Ectodermal cell (in vitro differentiated cells): ENCODE results near the gene DAB1.

Experiments used
- H3K27ac ChIP-seq: 2 replicates; pipeline ENCODE4 v1.7.0; 2013; ENCODE audit warnings: mild to moderate bottlenecking, low read depth, low read length; ENCODE audit not compliant: insufficient read depth, poor library complexity, severe bottlenecking
- H3K27me3 ChIP-seq: 2 replicates; pipeline ENCODE4 v1.7.0; 2013; ENCODE audit warnings: mild to moderate bottlenecking, low read length; ENCODE audit not compliant: insufficient read depth, control insufficient read depth, poor library complexity, severe bottlenecking
- H3K36me3 ChIP-seq: one replicate; pipeline ENCODE4 v1.7.0; 2013; ENCODE audit warnings: low read length; ENCODE audit not compliant: control insufficient read depth, insufficient read depth
- H3K4me1 ChIP-seq: one replicate; pipeline ENCODE4 v1.7.0; 2013; ENCODE audit warnings: low read length; ENCODE audit not compliant: control insufficient read depth, insufficient read depth
- H3K4me3 ChIP-seq: 2 replicates; pipeline ENCODE4 v1.7.0; 2013; ENCODE audit warnings: low read depth, low read length, control low read depth; ENCODE audit not compliant: insufficient read depth
- H3K9me3 ChIP-seq: 2 replicates; pipeline ENCODE4 v1.7.0; 2013; ENCODE audit warnings: mild to moderate bottlenecking, low read length, moderate library complexity; ENCODE audit not compliant: control insufficient read depth
- WGBS, 2 experiments: methylation state at CpG; one replicate each; pipeline ENCODE4 v1.1.7; 2013; ENCODE audit warnings: missing lambda C conversion rate in 2 of 2; 5-methylcytosine and 5-hydroxymethylcytosine counted together

The DAB1 gene

GRCh38 chr1:57204091-57204490 lies 219.8 kb downstream of the DAB1 start:
- no peak overlapping the region for H3K4me3 ChIP-seq
- H3K27ac ChIP-seq, result no peak overlapping the region
- no peaks in the 10 kb centered on the region for H3K36me3 ChIP-seq
- 93 to 100% methylated on average over 2 of the region's 3 CpGs for WGBS, 2 experiments
- no peaks in the 10 kb centered on the region for H3K27me3 ChIP-seq
- no peaks in the 10 kb centered on the region for H3K9me3 ChIP-seq
- H3K4me1 ChIP-seq, result peaks cover 23% of the 10 kb centered on the region

DNA sequence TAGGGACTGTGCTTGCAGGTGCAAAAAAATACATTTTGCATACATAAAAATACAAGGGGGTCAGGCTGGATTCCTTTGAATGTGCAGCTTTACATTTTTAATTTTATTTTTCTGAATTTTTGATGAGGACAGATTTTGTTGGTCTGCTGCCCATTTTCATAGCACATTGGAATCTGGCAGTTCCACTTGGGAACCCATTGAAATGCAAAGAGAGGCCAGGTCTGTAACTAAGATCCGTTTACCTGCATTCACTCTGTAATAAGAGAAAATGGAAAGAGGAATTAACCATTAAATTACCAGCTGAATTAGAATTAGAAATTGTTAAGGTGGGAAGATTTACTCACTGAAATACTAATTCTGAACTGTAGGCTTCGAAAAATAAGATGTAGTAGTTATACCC lies 221.6 kb downstream of the DAB1 start:
- no peak overlapping the region for H3K27ac ChIP-seq
- no peaks in the 10 kb centered on the region for H3K9me3 ChIP-seq
- H3K4me3 ChIP-seq, result no peak overlapping the region
- H3K4me1 ChIP-seq, result peaks cover 23% of the 10 kb centered on the region
- WGBS, 2 experiments, result 65 to 75% methylated on average over 1 to 2 of the region's 2 CpGs
- H3K27me3 ChIP-seq, result no peaks in the 10 kb centered on the region
- no peaks in the 10 kb centered on the region for H3K36me3 ChIP-seq

DNA sequence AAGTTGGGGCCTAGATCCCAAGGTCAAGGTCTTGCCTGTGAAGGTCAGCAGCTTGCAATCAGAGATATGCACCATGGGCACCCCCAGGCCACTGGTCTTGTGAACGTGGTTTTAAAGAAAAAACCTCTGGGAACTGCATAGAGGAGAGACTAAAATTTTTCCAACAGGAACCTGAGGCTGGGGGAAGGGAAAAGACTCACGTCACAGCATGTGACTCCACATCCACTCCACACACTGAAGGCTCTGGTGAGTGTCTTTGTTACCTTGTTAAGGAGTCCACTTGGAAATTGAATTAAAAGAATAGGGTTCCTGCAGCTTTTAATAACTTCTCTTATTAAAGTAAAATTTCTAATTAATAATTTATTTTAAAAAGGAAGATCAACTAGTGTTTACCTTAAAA lies 224.9 kb downstream of the DAB1 start:
- no peaks in the 10 kb centered on the region for H3K9me3 ChIP-seq
- peaks cover 2% of the 10 kb centered on the region for H3K4me1 ChIP-seq
- H3K36me3 ChIP-seq, result no peaks in the 10 kb centered on the region
- H3K27me3 ChIP-seq, result no peaks in the 10 kb centered on the region
- H3K4me3 ChIP-seq, result no peak overlapping the region
- H3K27ac ChIP-seq, result no peak overlapping the region
- WGBS, 2 experiments, result 27 to 64% methylated on average over 1 to 2 of the region's 2 CpGs

DNA sequence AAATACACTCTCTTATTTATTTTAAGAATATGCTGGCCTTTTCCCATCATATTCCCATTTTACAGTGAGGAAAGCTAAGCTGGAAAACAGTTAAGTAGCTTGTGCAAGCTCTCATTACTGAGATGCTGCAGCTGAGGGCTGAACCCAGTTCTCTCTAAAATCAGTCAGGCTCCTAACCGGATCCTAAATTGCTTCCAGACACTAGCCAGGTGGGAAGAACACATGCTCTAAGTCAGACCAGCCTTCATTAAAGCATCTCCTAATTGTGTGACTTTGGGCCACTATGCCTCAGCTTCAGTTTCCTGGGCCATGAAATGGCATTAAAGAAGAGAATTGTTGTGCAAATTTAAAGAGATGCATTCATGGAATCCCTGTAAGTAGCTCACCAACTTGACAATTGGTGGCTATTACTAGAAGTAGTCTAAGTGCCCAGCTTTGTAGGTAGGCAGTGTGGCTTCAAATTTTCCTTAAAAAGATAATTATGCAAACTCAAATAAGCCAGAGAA lies 228.4 kb downstream of the DAB1 start:
- no peaks in the 10 kb centered on the region for H3K36me3 ChIP-seq
- 57 to 81% methylated on average over 1 of the region's 1 CpG for WGBS, 2 experiments
- H3K4me1 ChIP-seq, result peaks cover 2% of the 10 kb centered on the region
- H3K9me3 ChIP-seq, result no peaks in the 10 kb centered on the region
- H3K4me3 ChIP-seq, result no peak overlapping the region
- no peak overlapping the region for H3K27ac ChIP-seq
- H3K27me3 ChIP-seq, result no peaks in the 10 kb centered on the region

DNA sequence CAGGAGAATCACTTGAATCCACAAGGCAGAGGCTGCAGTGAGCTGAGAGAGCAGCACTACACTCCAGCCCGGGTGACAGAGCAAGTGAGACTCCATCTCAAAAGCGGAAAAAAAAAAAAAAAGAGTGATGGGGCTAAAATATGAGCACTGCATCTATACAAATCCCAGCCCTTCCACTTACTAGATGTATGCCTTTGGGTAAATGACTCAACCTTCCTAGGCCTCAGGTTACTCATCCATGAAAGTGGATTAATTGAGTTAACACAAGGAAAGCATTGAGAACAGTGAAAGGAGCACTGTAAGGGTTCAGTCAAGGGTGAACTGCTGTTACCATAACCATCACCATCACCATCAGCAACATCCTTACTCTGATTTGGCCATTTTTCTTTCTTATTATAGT lies 231.6 kb downstream of the DAB1 start:
- no peaks in the 10 kb centered on the region for H3K36me3 ChIP-seq
- H3K4me1 ChIP-seq, result peaks cover 2% of the 10 kb centered on the region
- 81 to 86% methylated on average over 2 of the region's 2 CpGs for WGBS, 2 experiments
- no peak overlapping the region for H3K4me3 ChIP-seq
- H3K9me3 ChIP-seq, result no peaks in the 10 kb centered on the region
- no peaks in the 10 kb centered on the region for H3K27me3 ChIP-seq
- H3K27ac ChIP-seq, result no peak overlapping the region

DNA sequence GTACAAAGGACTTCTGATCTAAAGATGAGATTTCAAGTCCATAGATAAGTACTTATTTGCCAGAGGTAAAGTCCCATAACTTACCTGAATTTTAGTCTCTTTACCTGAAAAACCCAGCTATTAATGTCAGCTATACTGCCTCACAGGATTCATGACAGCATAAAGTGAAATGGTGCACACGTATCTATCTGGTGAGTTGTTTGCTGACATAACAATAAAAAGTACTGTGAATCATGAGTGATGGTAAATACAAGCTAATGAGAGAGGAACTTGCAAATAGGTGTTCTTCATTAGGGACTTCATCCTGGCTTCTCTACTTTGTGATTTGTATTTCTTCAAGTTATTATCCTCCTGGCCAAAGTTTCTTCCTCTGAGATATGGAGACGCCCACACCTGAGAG lies 233.0 kb downstream of the DAB1 start:
- H3K27me3 ChIP-seq, result no peaks in the 10 kb centered on the region
- 95 to 96% methylated on average over 1 to 2 of the region's 2 CpGs for WGBS, 2 experiments
- no peaks in the 10 kb centered on the region for H3K9me3 ChIP-seq
- H3K4me3 ChIP-seq, result no peak overlapping the region
- no peak overlapping the region for H3K27ac ChIP-seq
- peaks cover 2% of the 10 kb centered on the region for H3K4me1 ChIP-seq
- no peaks in the 10 kb centered on the region for H3K36me3 ChIP-seq

DNA sequence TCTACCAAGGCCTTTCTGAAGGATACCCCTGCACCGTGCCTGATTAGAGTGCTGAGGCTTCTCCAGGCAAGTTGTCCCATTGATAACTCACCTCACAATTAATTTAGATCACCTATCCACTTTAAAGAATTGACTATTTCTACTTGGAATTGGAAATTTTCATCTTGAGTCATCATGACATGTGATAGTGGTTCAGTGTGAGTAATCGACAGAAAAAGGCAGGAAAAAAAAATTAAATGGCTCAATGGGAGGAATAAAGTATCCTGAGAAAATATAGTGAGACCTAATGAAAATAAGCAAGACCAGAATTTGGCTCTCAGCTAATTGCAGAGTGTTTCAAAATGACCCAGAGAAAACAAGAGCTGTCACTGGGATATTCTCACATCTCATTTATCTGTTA lies 235.7 kb downstream of the DAB1 start:
- no peak overlapping the region for H3K27ac ChIP-seq
- H3K36me3 ChIP-seq, result no peaks in the 10 kb centered on the region
- no peak overlapping the region for H3K4me3 ChIP-seq
- H3K4me1 ChIP-seq, result no peaks in the 10 kb centered on the region
- H3K9me3 ChIP-seq, result no peaks in the 10 kb centered on the region
- WGBS, 2 experiments, result 94 to 96% methylated on average over 2 of the region's 2 CpGs
- no peaks in the 10 kb centered on the region for H3K27me3 ChIP-seq

GRCh38 chr1:57186455-57186854 lies 237.4 kb downstream of the DAB1 start:
- 87 to 100% methylated on average over 3 of the region's 3 CpGs for WGBS, 2 experiments
- H3K27me3 ChIP-seq, result no peaks in the 10 kb centered on the region
- H3K27ac ChIP-seq, result no peak overlapping the region
- no peaks in the 10 kb centered on the region for H3K36me3 ChIP-seq
- H3K4me3 ChIP-seq, result no peak overlapping the region
- no peaks in the 10 kb centered on the region for H3K4me1 ChIP-seq
- no peaks in the 10 kb centered on the region for H3K9me3 ChIP-seq

DNA sequence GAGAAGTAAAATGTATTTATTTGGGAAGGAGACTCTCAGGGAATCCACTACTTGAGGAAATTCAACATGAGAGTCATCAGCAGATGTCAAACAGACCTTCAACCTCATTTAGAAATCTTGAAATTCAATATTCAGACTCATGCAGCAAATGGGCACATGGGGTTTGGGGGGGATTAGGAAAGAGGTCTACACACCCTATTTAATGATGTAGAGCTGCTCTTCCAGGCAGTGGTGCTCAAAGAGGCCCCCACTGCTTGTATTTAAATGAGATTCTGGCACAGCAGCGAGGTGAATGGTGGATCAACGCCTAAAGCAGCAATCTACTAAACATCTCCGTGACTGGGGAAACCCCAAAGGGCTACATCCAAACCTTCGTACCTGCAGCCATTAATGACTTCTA lies 244.9 kb downstream of the DAB1 start:
- no peaks in the 10 kb centered on the region for H3K27me3 ChIP-seq
- H3K27ac ChIP-seq, result no peak overlapping the region
- H3K9me3 ChIP-seq, result no peaks in the 10 kb centered on the region
- H3K4me1 ChIP-seq, result peaks cover 5% of the 10 kb centered on the region
- no peak overlapping the region for H3K4me3 ChIP-seq
- WGBS, 2 experiments, result 81 to 92% methylated on average over 4 of the region's 4 CpGs
- H3K36me3 ChIP-seq, result no peaks in the 10 kb centered on the region

DNA sequence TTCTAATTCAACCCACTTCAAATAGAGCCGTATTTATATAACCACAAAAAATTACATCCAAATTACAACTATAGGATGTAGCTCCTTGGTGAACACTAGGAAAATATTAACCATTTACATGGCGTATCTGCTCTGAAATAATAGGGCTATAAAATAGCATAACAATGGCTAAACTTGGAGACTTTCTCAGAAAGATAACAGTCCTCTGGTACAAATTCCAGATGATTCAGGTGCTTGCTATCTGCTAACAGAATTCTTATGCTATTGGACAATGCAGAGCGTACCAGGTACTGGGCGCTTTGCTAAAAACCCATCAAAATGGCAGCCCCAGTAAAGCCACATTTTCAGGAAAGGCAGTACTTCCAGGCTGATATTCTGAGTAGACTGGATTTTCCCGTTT lies 248.4 kb downstream of the DAB1 start:
- Histone ChIP-seq H3K36me3 (no peaks in the 10 kb centered on the region), H3K4me1 (peaks cover 5% of the 10 kb centered on the region), H3K9me3 (no peaks in the 10 kb centered on the region), H3K27me3 (no peaks in the 10 kb centered on the region), H3K27ac (no peak overlapping the region), H3K4me3 (no peak overlapping the region)
- 92 to 95% methylated on average over 4 to 5 of the region's 5 CpGs for WGBS, 2 experiments

DNA sequence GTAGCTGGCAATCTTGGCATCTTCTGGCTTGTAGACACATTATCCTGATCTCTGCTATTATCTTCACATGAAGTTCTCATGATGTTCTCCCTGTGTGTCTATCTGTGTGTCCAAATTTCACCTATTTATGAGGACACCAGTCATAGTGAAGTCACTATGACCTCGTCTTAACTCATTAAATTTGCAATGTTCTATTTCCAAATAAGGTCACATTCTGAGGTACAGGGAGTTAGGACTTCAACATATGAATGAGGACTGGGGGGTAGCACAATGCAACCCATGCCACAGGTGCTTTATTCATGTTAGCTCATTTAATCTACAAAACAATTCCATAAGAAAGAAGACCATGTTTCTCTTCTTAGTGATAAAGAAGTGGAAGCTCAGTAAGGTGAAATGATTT lies 251.8 kb downstream of the DAB1 start:
- H3K4me1 ChIP-seq, result no peaks in the 10 kb centered on the region
- H3K27ac ChIP-seq, result no peak overlapping the region
- WGBS, 2 experiments, result 95 to 100% methylated on average over 1 of the region's 1 CpG
- H3K36me3 ChIP-seq, result no peaks in the 10 kb centered on the region
- H3K9me3 ChIP-seq, result no peaks in the 10 kb centered on the region
- no peaks in the 10 kb centered on the region for H3K27me3 ChIP-seq
- H3K4me3 ChIP-seq, result no peak overlapping the region
